H9 (cell line): Measurements from ENCODE around the gene TEF. TPM values are rescaled to one million over a fixed set of nuclear protein-coding genes. Genes with fewer than 3 reads are reported as not detected.

ENCODE experiments used
- DNase-seq: peaks from one replicate; pipeline ENCODE4 v3.0.0-alpha.2; 2017
- H2AFZ ChIP-seq: one replicate; pipeline ENCODE4 v1.6.1; 2013; ENCODE audit warnings: mild to moderate bottlenecking, low read length, control low read depth, moderate library complexity
- H2AK5ac ChIP-seq: 2 replicates; pipeline ENCODE4 v1.6.1; 2013; ENCODE audit warnings: low read length, control low read depth, mixed read lengths; ENCODE audit not compliant: insufficient read length
- H2BK120ac ChIP-seq: one replicate; pipeline ENCODE4 v1.6.1; 2013; ENCODE audit warnings: low read depth, mild to moderate bottlenecking, low read length, control low read depth, inconsistent platforms; ENCODE audit not compliant: poor library complexity, severe bottlenecking
- H2BK12ac ChIP-seq: 2 replicates; pipeline ENCODE4 v1.6.1; 2013; ENCODE audit warnings: low read length, control low read depth, mixed read lengths, low read depth; ENCODE audit not compliant: insufficient read length
- H2BK15ac ChIP-seq: 2 replicates; pipeline ENCODE4 v1.6.1; 2013; ENCODE audit warnings: low read depth, low read length, control low read depth
- H2BK20ac ChIP-seq: one replicate; pipeline ENCODE4 v1.6.1; 2013; ENCODE audit warnings: low read depth, mild to moderate bottlenecking, low read length, control low read depth, inconsistent platforms; ENCODE audit not compliant: poor library complexity, severe bottlenecking
- H2BK5ac ChIP-seq: 2 replicates; pipeline ENCODE4 v1.6.1; 2013; ENCODE audit warnings: low read length, control low read depth, mixed read lengths; ENCODE audit not compliant: insufficient read length
- H3K14ac ChIP-seq: 2 replicates; pipeline ENCODE4 v1.6.1; 2013; ENCODE audit warnings: low read length, control low read depth; ENCODE audit not compliant: insufficient read depth
- H3K18ac ChIP-seq: 2 replicates; pipeline ENCODE4 v1.6.1; 2013; ENCODE audit warnings: low read depth, mild to moderate bottlenecking, mixed read lengths, low read length, control low read depth; ENCODE audit not compliant: insufficient read length
- H3K23ac ChIP-seq: 2 replicates; pipeline ENCODE4 v1.6.1; 2013; ENCODE audit warnings: low read length, control low read depth, mixed read lengths, low read depth; ENCODE audit not compliant: insufficient read length
- H3K23me2 ChIP-seq: 2 replicates; pipeline ENCODE4 v1.6.1; 2013; ENCODE audit warnings: low read depth, mild to moderate bottlenecking, mixed read lengths, low read length, control low read depth; ENCODE audit not compliant: insufficient read length, poor library complexity, severe bottlenecking
- H3K27ac ChIP-seq: 2 replicates; pipeline ENCODE4 v1.5.1; 2013; ENCODE audit warnings: low read length, control low read depth, mixed read lengths, low read depth; ENCODE audit not compliant: insufficient read length
- H3K27me3 ChIP-seq: 2 replicates; pipeline ENCODE4 v1.6.1; 2013; ENCODE audit warnings: low read length, control low read depth, inconsistent platforms; ENCODE audit not compliant: insufficient read depth
- H3K4ac ChIP-seq: 2 replicates; pipeline ENCODE4 v1.6.1; 2013; ENCODE audit warnings: low read depth, mild to moderate bottlenecking, control low read depth, inconsistent platforms, low read length, moderate library complexity
- H3K4me1 ChIP-seq: 2 replicates; pipeline ENCODE4 v1.6.1; 2013; ENCODE audit warnings: low read length, control low read depth, inconsistent platforms; ENCODE audit not compliant: insufficient read depth
- H3K4me2 ChIP-seq: 2 replicates; pipeline ENCODE4 v1.6.1; 2013; ENCODE audit warnings: low read length, control low read depth, mixed read lengths; ENCODE audit not compliant: insufficient read length, insufficient read depth
- H3K56ac ChIP-seq: 2 replicates; pipeline ENCODE4 v1.6.1; 2013; ENCODE audit warnings: low read depth, mild to moderate bottlenecking, mixed read lengths, low read length, control low read depth; ENCODE audit not compliant: insufficient read length
- H3K79me1 ChIP-seq: 2 replicates; pipeline ENCODE4 v1.6.1; 2013; ENCODE audit warnings: low read depth, mild to moderate bottlenecking, moderate library complexity, low read length, control low read depth, inconsistent platforms; ENCODE audit not compliant: insufficient read depth, poor library complexity, severe bottlenecking
- H3K79me2 ChIP-seq: 2 replicates; pipeline ENCODE4 v1.6.1; 2013; ENCODE audit warnings: low read length, control low read depth, inconsistent platforms; ENCODE audit not compliant: insufficient read depth
- H3K9ac ChIP-seq: 2 replicates; pipeline ENCODE4 v1.6.1; 2013; ENCODE audit warnings: low read length, control low read depth, mixed read lengths; ENCODE audit not compliant: insufficient read length; ENCODE audit errors: extremely low read depth
- H3K9me3 ChIP-seq: one replicate; pipeline ENCODE4 v1.6.1; 2013; ENCODE audit warnings: low read depth, low read length, inconsistent platforms; ENCODE audit not compliant: control insufficient read depth
- H3T11ph ChIP-seq: one replicate; pipeline ENCODE4 v1.6.1; 2013; ENCODE audit warnings: mild to moderate bottlenecking, low read length, control low read depth, inconsistent platforms
- H4K20me1 ChIP-seq: one replicate; pipeline ENCODE4 v1.6.1; 2013; ENCODE audit not compliant: control insufficient read depth, insufficient read length, insufficient read depth
- H4K5ac ChIP-seq: 2 replicates; pipeline ENCODE4 v1.6.1; 2013; ENCODE audit warnings: low read depth, mild to moderate bottlenecking, mixed read lengths, low read length, control low read depth; ENCODE audit not compliant: insufficient read length
- H4K8ac ChIP-seq: replicated peaks from 2 replicates; pipeline ENCODE4 v1.6.1; 2013; ENCODE audit warnings: low read length, control low read depth, mixed read lengths, low read depth; ENCODE audit not compliant: insufficient read length
- H4K91ac ChIP-seq: 2 replicates; pipeline ENCODE4 v1.6.1; 2013; ENCODE audit warnings: low read depth, mild to moderate bottlenecking, moderate library complexity, mixed read lengths, low read length, control low read depth; ENCODE audit not compliant: insufficient read length
- H3K27ac Mint-ChIP-seq, 3 experiments: 2 replicates in 2 of 3; 3 replicates in 1 of 3; pipeline ENCODE4 v1.8.0; 2020 to 2021; ENCODE audit warnings: mixed read lengths in 3 of 3, mild to moderate bottlenecking in 1 of 3, moderate library complexity in 1 of 3
- H3K27me3 Mint-ChIP-seq: 2 replicates; pipeline ENCODE4 v1.8.0; 2021; ENCODE audit warnings: low read depth, mild to moderate bottlenecking, moderate library complexity, mixed read lengths
- H3K36me3 Mint-ChIP-seq, 3 experiments: 2 replicates in 2 of 3; 3 replicates in 1 of 3; pipeline ENCODE4 v1.8.0; 2020 to 2021; ENCODE audit warnings: low read depth in 3 of 3, mixed read lengths in 3 of 3; ENCODE audit not compliant: insufficient read depth in 1 of 3
- H3K4me1 Mint-ChIP-seq, 2 experiments: 2 replicates each; pipeline ENCODE4 v1.8.0; 2020; ENCODE audit warnings: mixed read lengths in 2 of 2
- H3K4me3 Mint-ChIP-seq, 2 experiments: 2 replicates in 1 of 2; 3 replicates in 1 of 2; pipeline ENCODE4 v1.8.0; 2020 to 2021; ENCODE audit warnings: mild to moderate bottlenecking in 2 of 2, mixed read lengths in 2 of 2, moderate library complexity in 1 of 2
- H3K9me3 Mint-ChIP-seq, 2 experiments: 2 replicates in 1 of 2; 3 replicates in 1 of 2; pipeline ENCODE4 v1.8.0; 2020; ENCODE audit warnings: mild to moderate bottlenecking in 2 of 2, mixed read lengths in 2 of 2, moderate library complexity in 1 of 2
- CTCF ChIP-seq: fragments of 200-600 bp; sonication (generic); conservative IDR thresholded peaks from 3 replicates; pipeline ENCODE4 v1.8.0; 2021; ENCODE audit warnings: antibody characterized with exemption, mild to moderate bottlenecking
- WGBS: extraction: QIAGEN DNeasy Blood & Tissue Kit; methylation state at CpG from one replicate; pipeline ENCODE4 v1.1.7; 2013; ENCODE audit warnings: missing lambda C conversion rate, low lambda C conversion rate, mixed read lengths; ENCODE audit not compliant: insufficient read length; ENCODE audit errors: extremely low coverage; 5-methylcytosine and 5-hydroxymethylcytosine counted together
- total RNA-seq: library from RNA; stranded (reverse); gene quantifications from 2 replicates; pipeline ENCODE4 v1.2.1, GENCODE V29; 2021

Gene TEF
- total RNA-seq, 1 experiment from 2014 or later, result 17.9 TPM

- DNase-seq, result no peak
- Histone ChIP-seq H3K23ac (no peak overlapping the region), H2BK12ac (no peak overlapping the region), H3K4me2 (no peak overlapping the region), H3K4ac (no peak overlapping the region), H3T11ph (no peak overlapping the region), H3K9ac (no peak overlapping the region), H3K9me3 (no peaks in the 10 kb centered on the region), H2BK5ac (no peak overlapping the region), H3K14ac (no peak overlapping the region), H2AFZ (no peak overlapping the region), H3K79me1 (no peaks in the 10 kb centered on the region), H2AK5ac (no peak overlapping the region), H4K5ac (no peak overlapping the region), H3K56ac (no peak overlapping the region), H3K27ac (no peak overlapping the region), H2BK120ac (no peak overlapping the region), H4K20me1 (no peaks in the 10 kb centered on the region), H3K23me2 (no peaks in the 10 kb centered on the region), H4K8ac (no peak overlapping the region), H2BK20ac (no peak overlapping the region), H2BK15ac (no peak overlapping the region), H3K18ac (no peak overlapping the region), H3K4me1 (no peaks in the 10 kb centered on the region), H3K79me2 (no peaks in the 10 kb centered on the region), H3K27me3 (no peaks in the 10 kb centered on the region), H4K91ac (no peak overlapping the region)
- Mint-ChIP-seq H3K36me3 (peaks cover 24 to 84% (median 75%) of the 10 kb centered on the region in 3 experiments; a peak in 6 of 7 replicates), H3K27ac (peak overlapping the region in 2 of 3 experiments; percentile 50 to 76; a peak in 3 of 7 replicates), H3K9me3 (no peaks in the 10 kb centered on the region), H3K27me3 (no peaks in the 10 kb centered on the region; the same call in 1 of the 2 replicates), H3K4me1 (no peaks in the 10 kb centered on the region), H3K4me3 (no peak overlapping the region)
- no peak for TF ChIP-seq CTCF
- no CpG with 5 or more reads among the region's 5 CpGs for WGBS
Measured at GRCh38 chr22:41351011-41351410, 30.7 kb upstream of the TEF start.
